VCaP (cell line): Measurements from ENCODE around the gene COL4A2.

Source experiments
- H3K27ac ChIP-seq: fragments of 450-650 bp; 2 replicates; pipeline ENCODE4 v1.5.1; 2017
- TF ChIP-seq, protein P1 (sequence below): fragments of 450-650 bp; conservative IDR thresholded peaks from 2 replicates; pipeline ENCODE4 v1.5.1; 2017; ENCODE audit warnings: mild to moderate bottlenecking, moderate library complexity

The COL4A2 gene

GRCh38 chr13:110305001-110305400 is 2.1 kb upstream of the COL4A2 start:
- no peak overlapping the region for H3K27ac ChIP-seq
- TF ChIP-seq, protein P1, sequence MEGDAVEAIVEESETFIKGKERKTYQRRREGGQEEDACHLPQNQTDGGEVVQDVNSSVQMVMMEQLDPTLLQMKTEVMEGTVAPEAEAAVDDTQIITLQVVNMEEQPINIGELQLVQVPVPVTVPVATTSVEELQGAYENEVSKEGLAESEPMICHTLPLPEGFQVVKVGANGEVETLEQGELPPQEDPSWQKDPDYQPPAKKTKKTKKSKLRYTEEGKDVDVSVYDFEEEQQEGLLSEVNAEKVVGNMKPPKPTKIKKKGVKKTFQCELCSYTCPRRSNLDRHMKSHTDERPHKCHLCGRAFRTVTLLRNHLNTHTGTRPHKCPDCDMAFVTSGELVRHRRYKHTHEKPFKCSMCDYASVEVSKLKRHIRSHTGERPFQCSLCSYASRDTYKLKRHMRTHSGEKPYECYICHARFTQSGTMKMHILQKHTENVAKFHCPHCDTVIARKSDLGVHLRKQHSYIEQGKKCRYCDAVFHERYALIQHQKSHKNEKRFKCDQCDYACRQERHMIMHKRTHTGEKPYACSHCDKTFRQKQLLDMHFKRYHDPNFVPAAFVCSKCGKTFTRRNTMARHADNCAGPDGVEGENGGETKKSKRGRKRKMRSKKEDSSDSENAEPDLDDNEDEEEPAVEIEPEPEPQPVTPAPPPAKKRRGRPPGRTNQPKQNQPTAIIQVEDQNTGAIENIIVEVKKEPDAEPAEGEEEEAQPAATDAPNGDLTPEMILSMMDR: no peak

DNA sequence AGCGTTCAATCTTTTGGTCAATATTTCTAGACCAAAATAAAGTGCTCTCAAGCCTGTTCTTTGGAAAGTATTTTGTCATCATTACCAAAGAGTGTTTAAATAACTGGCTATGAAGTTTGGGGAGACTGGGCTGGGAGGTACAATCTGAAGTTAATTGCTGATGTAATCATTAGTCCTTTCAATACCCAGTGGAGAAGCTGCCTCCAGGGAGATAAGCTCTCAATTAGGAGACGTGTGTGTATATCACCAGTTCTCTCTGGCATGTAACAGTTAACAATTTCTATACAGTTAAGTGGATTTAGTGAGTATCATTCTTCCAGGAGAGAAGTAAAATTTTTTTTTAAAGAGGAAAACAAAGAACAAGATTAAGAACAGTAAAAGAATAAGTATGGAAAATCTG is 1.5 kb upstream of the COL4A2 start:
- TF ChIP-seq, protein P1: no peak
- H3K27ac ChIP-seq: no peak overlapping the region

- TF ChIP-seq, protein P1: no peak
- H3K27ac ChIP-seq: no peak overlapping the region
Observed at GRCh38 chr13:110305949-110306339, 1.1 kb upstream of the COL4A2 start.

DNA sequence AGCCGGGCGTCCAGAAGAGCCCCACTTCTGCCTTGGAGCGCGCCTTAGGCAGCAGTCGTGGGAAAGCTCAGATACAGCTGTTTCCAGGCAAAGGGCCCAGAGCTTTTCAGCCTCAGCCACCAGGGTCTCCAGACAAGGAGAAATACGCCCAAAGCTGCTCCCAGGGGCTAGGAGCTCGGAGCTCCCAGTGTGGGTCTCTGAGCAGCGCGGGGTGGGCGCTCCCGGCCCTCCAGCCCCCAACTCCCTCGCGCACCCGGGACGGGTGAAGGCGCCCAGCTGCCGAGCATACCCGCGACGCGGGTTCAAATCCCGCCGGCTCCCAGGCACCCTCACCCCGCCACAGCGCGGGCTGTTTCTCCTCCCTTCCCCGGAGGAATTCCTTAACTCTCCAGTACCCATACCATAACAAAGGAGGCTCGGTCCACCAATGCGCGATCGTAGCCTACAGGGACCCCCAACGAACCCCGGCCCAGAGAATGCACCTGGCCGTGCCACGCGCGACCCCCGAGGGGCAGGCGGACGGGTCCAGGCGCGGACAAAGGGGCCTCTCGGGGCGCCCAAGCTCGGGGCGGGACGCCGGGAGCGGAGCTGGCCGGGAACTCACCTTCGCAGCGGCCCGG is 634 bp upstream of the COL4A2 start:
- TF ChIP-seq, protein P1: no peak
- H3K27ac ChIP-seq: no peak overlapping the region

- no peak overlapping the region for H3K27ac ChIP-seq
Observed at GRCh38 chr13:110307767-110308655, 927 bp downstream of the COL4A2 start.

GRCh38 chr13:110308656-110309359 is 1.7 kb downstream of the COL4A2 start:
- TF ChIP-seq, protein P1: no peak
- no peak overlapping the region for H3K27ac ChIP-seq

More at GRCh38 chr13:110307767-110308655, 927 bp downstream of the COL4A2 start:
- TF ChIP-seq, protein P1: no peak
